Middle frontal gyrus (tissue), 1 donor: Measurements from ENCODE around the gene COX7A2L.
"Not testable (repeated sequence)": the region's sequence is repeated elsewhere in the genome, so short reads cannot be mapped to it uniquely, and the experiment has no call there.

ENCODE experiments used
- DNase-seq: peaks from one replicate; pipeline ENCODE4 v3.0.0-alpha.2; 2015; ENCODE audit warnings: low spot score; ENCODE audit errors: extremely low spot score

Gene COX7A2L

DNA sequence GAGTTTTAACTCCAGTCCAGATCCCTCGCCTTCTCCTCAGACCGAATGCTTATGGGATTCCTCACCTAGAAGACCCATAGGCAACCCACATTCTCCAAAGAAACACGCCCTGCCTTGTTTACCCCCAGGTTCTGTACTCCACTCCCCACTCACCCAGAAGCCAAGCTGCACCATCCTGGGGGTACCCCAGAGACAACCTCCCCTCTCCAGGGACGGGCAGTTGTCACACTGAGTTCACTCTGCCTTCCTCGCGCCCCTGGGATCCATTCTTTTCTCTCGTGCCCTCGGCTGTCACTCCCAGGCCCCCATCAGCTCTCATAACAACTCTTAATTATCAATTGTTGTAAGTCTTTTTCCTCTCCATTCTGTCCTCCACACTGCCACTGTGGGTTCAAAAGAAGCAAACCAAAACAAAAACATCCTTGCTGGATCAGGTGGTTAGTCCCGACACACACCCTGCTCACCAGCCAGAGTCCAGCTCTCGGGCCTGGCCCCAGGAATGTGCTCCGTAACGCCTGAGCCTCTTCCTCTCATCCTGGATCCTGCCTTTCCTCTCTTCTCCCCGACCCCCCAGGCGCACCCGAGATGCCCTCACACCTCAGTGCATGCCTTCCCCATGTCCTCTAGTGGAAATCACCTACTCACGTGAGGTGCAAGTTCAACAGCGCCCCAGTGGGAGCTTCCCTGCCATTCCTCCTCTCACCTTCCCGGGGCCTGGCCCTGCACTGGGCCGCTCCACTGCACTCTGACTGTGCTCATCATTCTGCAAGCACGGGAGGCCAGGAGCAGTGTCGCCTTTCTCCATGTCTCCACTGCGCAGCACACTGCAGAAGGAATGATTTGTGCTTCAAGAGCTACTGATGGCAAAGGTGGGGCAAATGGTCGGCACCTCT is 20.7 kb downstream of the COX7A2L start:
- no peak for DNase-seq

- DNase-seq: no peak
Measured at GRCh38 chr2:42339191-42339912, 21.7 kb downstream of the COX7A2L start.

DNA sequence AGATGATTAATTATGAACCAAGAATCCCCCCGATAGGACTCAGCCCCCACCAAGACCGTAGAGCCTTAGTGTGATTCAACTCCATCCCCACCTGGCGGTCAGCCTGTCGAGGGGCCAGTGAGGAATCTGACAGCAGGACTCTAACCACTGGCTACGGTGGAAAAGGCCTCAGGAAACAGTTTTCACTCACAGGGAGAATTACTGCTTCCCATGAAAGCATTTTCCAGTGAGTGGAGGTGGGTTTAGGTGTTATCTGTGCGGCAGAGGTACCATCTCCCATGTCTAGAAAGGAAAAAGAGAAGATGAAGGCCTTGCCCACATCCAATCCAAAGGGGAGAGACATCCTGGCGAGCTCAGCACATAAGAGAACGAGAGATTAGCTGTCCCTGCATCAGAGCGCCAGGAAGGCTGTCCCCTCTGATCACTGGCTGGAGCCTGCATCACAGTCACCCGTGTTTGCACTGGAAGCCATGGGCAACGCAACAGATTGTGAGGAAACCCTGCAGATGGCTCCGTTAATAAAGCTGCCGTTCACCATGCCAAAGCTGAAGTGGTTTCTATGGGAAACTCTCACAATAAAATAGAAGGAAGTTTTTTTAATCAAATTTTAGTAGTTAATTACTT is 22.3 kb downstream of the COX7A2L start:
- no peak for DNase-seq

DNA sequence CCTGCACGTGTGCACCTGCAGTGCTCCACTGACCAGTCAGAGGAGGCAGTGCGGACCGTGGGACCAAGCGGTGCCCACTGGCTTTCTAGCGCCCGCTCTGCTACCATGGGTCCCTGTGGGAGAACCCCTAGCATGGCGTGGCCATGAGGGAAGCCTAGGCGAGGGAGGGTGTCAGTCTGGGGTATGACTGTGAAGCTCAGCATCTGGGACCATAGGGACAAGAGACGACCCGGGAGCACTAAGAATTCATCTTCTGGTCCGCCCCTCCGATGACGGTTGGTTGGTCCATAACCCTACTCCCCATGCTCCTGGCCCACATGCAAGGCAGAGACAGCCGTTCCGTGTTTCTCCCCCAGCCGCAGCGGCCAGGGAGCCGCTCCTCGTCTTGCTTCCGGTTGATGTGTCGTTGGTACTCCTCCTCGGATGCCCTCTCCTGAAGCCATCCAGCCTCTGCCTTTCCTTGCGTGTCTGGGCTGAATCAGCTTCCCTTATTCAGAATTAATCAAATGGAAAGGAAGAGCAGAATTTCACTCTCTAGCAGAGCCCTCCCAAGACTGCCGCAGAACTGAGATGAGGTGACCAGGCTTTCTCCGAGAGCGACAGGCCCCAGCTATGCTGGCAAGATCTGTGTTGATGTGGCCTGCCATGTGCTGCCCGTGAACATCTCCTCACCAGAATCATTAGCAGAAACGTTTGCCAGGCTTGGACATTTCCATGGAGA is 23.0 kb downstream of the COX7A2L start:
- no peak for DNase-seq

DNA sequence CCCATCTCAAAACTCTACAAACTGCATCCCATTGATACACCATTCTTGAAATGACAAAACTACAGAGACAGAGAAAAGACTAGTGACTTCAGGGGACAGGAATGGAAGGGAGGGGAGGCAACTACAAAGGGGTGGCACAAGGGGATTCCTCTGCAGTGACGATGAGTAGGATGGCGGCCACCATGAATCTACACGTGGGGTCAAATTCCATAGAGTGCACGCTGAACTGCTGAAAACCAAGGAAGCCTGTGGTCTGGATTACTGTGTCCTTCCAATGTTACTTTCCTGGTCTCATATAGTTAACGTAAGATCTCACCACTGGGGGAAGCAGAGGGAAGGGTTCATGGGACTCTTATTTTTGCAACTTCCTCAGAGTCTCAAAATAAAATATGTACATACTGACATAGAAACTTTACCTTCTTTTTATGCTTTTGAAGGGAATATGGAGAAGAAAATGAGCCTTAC is 23.6 kb downstream of the COX7A2L start:
- DNase-seq: no peak

GRCh38 chr2:42336361-42336965 is 24.6 kb downstream of the COX7A2L start:
- DNase-seq: no peak

- no peak for DNase-seq
Measured at GRCh38 chr2:42335514-42336104, 25.4 kb downstream of the COX7A2L start.

- not testable (repeated sequence) for DNase-seq
Measured at GRCh38 chr2:42334865-42335264, 26.2 kb downstream of the COX7A2L start.

DNA sequence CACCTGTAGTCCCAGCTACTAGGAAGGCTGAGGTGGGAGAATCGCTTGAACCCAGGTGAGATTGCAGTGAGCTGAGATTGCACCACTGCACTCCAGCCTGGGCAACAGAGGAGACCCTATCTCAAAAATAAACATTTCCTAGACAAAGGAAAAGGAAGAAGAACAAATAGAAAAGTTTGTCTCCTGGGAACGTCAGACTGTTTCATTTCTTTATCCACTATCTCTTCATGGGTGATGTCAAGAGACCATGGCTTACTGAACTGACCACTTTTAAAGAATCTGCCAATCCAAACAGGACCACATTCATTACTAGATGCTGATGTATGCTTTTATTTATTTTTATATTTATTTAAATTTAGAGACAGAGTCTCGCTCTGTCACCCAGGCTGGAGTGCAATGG is 26.8 kb downstream of the COX7A2L start:
- no peak for DNase-seq

DNA sequence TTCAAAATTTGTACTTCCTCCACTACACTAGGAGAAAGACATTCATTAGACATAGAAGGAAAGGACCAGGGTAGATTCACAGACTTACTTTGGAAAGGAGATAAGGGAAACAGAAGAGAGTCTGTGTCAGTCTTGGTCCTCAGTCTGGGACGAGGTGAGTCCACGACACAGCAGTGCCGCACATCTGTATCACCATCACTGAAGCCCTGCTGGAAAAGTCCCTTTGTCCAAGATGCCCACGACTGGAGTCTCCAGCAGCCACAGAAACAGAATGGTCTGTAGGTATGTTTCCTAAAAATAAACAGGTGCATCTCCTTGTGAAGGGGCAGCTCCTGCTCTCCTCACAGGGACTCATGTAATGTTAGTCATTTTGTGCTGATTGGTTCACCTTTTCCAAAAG is 27.4 kb downstream of the COX7A2L start:
- DNase-seq: no peak

DNA sequence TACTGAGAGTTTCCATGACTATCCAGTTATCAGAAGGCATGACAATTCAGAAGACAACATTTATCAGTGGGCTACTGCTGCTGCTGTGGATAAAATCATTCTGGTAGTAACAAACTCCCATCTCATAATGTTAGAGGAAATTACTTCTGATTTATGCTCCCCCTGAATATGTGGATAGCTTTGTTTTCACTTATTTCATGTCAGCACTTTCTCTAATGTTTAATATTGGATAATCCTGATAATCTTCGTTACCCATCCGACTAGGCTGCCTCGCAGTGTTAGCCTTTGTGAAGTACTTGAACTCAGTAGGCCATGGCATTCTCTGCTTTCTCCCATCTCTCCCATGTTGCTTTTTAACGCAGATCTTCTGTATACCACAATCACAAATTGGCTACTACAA is 28.4 kb downstream of the COX7A2L start:
- no peak for DNase-seq

- no peak for DNase-seq
Measured at GRCh38 chr2:42331569-42332284, 29.3 kb downstream of the COX7A2L start.

- DNase-seq: no peak
Measured at GRCh38 chr2:42329736-42330135, 31.3 kb downstream of the COX7A2L start.

DNA sequence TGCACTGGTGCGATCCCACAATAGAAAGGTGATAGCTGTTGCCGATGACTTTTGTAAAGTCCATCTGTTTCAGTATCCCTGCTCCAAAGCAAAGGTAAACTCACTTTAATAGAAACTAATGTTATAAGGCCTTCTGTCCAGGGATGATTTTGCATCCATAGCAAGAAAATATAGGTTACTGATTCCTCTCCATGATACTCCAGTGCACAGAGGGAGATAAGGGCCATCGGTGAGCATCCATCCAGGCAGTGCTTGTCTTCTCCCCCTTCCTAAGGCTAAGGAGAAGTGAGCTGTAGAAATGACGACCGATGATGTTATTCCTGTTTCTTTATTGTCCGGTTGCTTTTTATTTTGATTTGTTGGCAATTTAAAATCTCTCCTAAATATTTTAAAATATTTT is 32.1 kb downstream of the COX7A2L start:
- no peak for DNase-seq

DNA sequence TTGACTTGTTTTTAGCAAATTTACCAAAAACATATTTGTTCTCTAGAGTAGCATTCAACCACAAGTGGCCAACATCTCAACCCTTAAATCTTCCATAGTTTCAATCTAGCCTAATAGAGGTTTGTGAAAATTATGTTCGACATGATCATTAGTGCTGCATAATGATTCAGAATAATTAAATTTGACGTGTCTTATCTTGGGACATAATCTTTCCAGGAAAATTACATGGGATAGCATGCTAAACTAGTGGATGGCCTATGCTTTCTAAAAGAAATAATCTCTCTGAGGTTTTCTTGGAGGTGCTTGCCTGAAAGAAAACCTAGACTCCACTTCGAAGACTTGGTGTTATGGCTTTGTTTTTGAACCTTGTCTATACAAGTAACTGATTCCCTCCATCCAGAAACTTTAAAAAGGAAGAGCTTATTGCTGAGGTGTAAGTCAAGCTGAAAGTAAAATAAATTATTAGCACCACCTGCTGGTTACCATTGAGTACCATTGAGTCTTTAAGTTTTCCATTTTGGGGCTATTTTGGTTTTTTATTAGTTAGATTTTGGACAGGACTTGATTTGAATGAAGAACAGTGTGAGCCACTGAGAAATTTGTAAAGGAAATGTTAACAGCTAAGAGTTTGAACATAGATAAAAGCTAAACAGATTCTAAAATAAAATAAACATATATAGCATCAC is 32.7 kb downstream of the COX7A2L start:
- DNase-seq: no peak

DNA sequence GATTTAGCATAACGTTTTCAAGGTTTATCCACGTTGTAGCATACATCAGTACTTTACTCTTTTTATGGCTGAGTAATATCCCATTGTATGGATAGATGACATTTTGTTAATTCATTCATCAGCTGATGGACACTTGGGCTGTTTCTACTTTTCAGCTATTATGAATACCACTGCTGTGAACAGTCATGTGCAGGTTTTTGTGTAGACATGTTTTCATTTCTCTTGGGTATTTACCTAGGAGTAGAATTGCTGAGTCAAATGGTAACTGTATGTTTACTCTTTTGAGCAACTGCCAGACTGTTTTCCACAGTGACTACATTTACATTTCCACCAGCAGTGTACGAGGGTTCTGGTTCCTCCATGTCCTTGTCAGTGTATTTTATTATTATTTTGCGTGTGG is 33.9 kb downstream of the COX7A2L start:
- no peak for DNase-seq

DNA sequence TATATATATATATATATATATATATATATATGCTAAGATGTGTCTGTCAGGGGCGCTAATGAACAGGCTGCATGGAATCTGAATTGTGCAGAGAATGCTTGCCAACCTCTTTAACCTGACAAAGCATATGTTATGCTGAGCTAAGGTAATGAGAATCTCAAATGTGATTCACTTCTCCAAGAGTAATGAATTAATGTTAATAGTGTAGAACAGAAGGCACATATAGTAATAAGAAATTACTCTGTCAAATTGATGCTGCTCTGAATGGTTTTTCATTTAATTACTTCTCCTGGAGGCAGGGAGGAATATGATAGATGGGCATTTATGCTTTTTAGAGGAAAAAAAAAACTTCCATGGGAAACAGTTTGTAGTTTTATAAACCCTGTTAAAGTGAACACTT is 35.4 kb downstream of the COX7A2L start:
- DNase-seq: no peak

- no peak for DNase-seq
Measured at GRCh38 chr2:42324949-42325348, 36.1 kb downstream of the COX7A2L start.

DNA sequence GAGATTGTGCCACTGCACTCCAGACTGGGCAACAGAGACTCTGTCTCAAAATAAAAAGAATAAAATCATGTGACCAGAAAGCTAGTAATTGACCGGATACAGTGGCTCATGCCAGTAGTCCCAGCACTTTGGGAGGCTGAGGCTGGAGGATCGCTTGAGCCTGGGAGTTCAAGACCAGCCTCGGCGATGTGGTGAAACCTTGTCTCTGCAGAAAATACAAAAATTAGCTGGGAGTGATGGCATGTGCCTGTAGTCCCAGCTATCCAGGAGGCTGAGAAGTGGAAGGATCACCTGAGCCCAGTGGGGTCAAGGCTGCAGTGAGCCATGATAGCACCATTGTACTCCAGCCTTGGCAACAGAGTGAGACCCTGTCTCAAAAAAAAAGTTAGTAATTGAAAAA is 36.8 kb downstream of the COX7A2L start:
- DNase-seq: no peak
